Stimulated activated CD4-positive, alpha-beta T cell treated with anti-CD3 and anti-CD28 coated beads, Interleukin-4, amount 100 ng/mL, for 4 hours (primary cell): ENCODE data around the gene NISCH.

ENCODE experiments used
- DNase-seq, 2 experiments: peaks; one replicate each; pipeline ENCODE4 v3.0.0-alpha.2; 2020

NISCH gene

GRCh38 chr3:52447512-52448355 is 7.7 kb upstream of the NISCH start:
- no peak for DNase-seq

GRCh38 chr3:52450489-52451236 is 4.7 kb upstream of the NISCH start:
- no peak for DNase-seq

GRCh38 chr3:52451237-52452083 is 3.9 kb upstream of the NISCH start:
- no peak for DNase-seq

GRCh38 chr3:52452126-52452525 is 3.3 kb upstream of the NISCH start:
- no peak for DNase-seq

GRCh38 chr3:52452570-52453221 is 2.7 kb upstream of the NISCH start:
- DNase-seq, result no peak

- DNase-seq, result no peak
Observed at GRCh38 chr3:52453496-52454249, 1.7 kb upstream of the NISCH start, which contains the start of gene TNNC1. TSS of gene TNNC1 (minus strand) at chr3:52454041. CDS start at chr3:52454015, 26 bp downstream.

GRCh38 chr3:52454250-52454937 is 1.0 kb upstream of the NISCH start:
- DNase-seq, result peak in 1 of 2 experiments; percentile 25

- peak in 1 of 2 experiments; percentile 10 for DNase-seq
Observed at GRCh38 chr3:52454938-52455282, 494 bp upstream of the NISCH start.

GRCh38 chr3:52456169-52456799 is 880 bp downstream of the NISCH start:
- no peak for DNase-seq

GRCh38 chr3:52456800-52457183 is 1.4 kb downstream of the NISCH start:
- DNase-seq, result no peak

GRCh38 chr3:52458031-52458760 is 2.8 kb downstream of the NISCH start:
- DNase-seq, result no peak

GRCh38 chr3:52458770-52459545 is 3.6 kb downstream of the NISCH start:
- no peak for DNase-seq

GRCh38 chr3:52461874-52462273 is 6.5 kb downstream of the NISCH start:
- DNase-seq, result no peak

GRCh38 chr3:52463416-52463815 is 8.0 kb downstream of the NISCH start:
- DNase-seq, result no peak

- DNase-seq, result no peak
Observed at GRCh38 chr3:52468336-52468735, 12.9 kb downstream of the NISCH start.

- DNase-seq, result no peak
Observed at GRCh38 chr3:52469001-52469400, 13.6 kb downstream of the NISCH start.

- DNase-seq, result no peak
Observed at GRCh38 chr3:52470920-52471319, 15.5 kb downstream of the NISCH start.

GRCh38 chr3:52471371-52472238 is 16.2 kb downstream of the NISCH start:
- DNase-seq, result peak in 1 of 2 experiments; percentile 25
